Right lobe of liver (tissue), 4 donors: ENCODE measurements around the gene SLC9A4.

ENCODE experiments used
- CTCF ChIP-seq, 4 donors: fragments of 200-600 bp in 3 of 4; fragments of 450-650 bp in 1 of 4; IDR thresholded peaks; one replicate each; pipeline versions ENCODE4 v1.5.1 to v1.8.0; 2016 to 2022; ENCODE audit warnings: antibody characterized with exemption in 4 of 4, mild to moderate bottlenecking in 2 of 4
- POLR2A ChIP-seq: fragments of 450-650 bp; IDR thresholded peaks from one replicate; pipeline ENCODE4 v1.6.1; 2017; ENCODE audit warnings: antibody characterized with exemption, mild to moderate bottlenecking
- donor health status: DM: no; HTN: no; CAD: no.
- donor health status: DM: no; HTN: no; CAD: no.
- donor health status: DM: no; HTN: yes; CAD: no.

GRCh38 chr2:102547462-102547861, 74.4 kb downstream of the SLC9A4 start:
- TF ChIP-seq CTCF (IDR thresholded peaks at IDR 0.05) (no peak), POLR2A (no peak)
